ENCODE results near the gene SLC8A2. TPM values are rescaled to one million over a fixed set of nuclear protein-coding genes. Genes with fewer than 3 reads are reported as not detected.
A peak's percentile ranks its signal among the peaks of the same experiment; 100 is the strongest.

SLC8A2 gene
- total RNA-seq, 1 donor from 2014 or later, result 0.27 TPM

- Histone ChIP-seq H3K36me3 (no peaks in the 10 kb centered on the region), H3K4me3 (no peak overlapping the region), H3K27me3 (ENCODE audit: low read depth) (peaks cover 65% of the 10 kb centered on the region), H3K9me3 (no peaks in the 10 kb centered on the region), H3K4me1 (peaks cover 22% of the 10 kb centered on the region), H3K27ac (no peak overlapping the region)
- intact Hi-C loops (cut with DNase I), result loop anchor here (10.0 kb wide), 1 partner anchor 236 kb away; no protein-coding TSS in a partner anchor
- no peak for TF ChIP-seq CTCF (IDR thresholded peaks at IDR 0.05)
- no peak for ATAC-seq
- no peak for DNase-seq
Observed at GRCh38 chr19:47448360-47448727, 23.3 kb downstream of the SLC8A2 start.

GRCh38 chr19:47447470-47448359, 24.0 kb downstream of the SLC8A2 start:
- H3K4me1 ChIP-seq, result peaks cover 22% of the 10 kb centered on the region
- no peak overlapping the region for H3K4me3 ChIP-seq
- TF ChIP-seq CTCF (IDR thresholded peaks at IDR 0.05), result no peak
- H3K27ac ChIP-seq, result no peak overlapping the region
- no peaks in the 10 kb centered on the region for H3K36me3 ChIP-seq
- no peaks in the 10 kb centered on the region for H3K9me3 ChIP-seq
- peaks cover 69% of the 10 kb centered on the region for H3K27me3 ChIP-seq (ENCODE audit: low read depth)
- DNase-seq, result peak; percentile 70
- peak; percentile 64 to 80 for ATAC-seq
- intact Hi-C loops (cut with DNase I), result loop anchor here (10.0 kb wide), 1 partner anchor 237 kb away; no protein-coding TSS in a partner anchor

- Histone ChIP-seq H3K27ac (no peak overlapping the region), H3K27me3 (ENCODE audit: low read depth) (peaks cover 78% of the 10 kb centered on the region), H3K9me3 (no peaks in the 10 kb centered on the region), H3K4me1 (peaks cover 22% of the 10 kb centered on the region), H3K4me3 (no peak overlapping the region), H3K36me3 (no peaks in the 10 kb centered on the region)
- intact Hi-C loops (cut with DNase I), result loop anchor here (10.0 kb wide), 1 partner anchor 238 kb away; no protein-coding TSS in a partner anchor
- DNase-seq (peak; percentile 62), ATAC-seq (peak; percentile 71 to 75)
- no peak for TF ChIP-seq CTCF (IDR thresholded peaks at IDR 0.05)
Observed at GRCh38 chr19:47446534-47447469, 24.9 kb downstream of the SLC8A2 start.

- Histone ChIP-seq H3K9me3 (no peaks in the 10 kb centered on the region), H3K4me3 (peak overlapping the region; percentile 6), H3K27ac (no peak overlapping the region), H3K36me3 (no peaks in the 10 kb centered on the region), H3K4me1 (peaks cover 22% of the 10 kb centered on the region), H3K27me3 (ENCODE audit: low read depth) (peaks cover 84% of the 10 kb centered on the region)
- no peak for TF ChIP-seq CTCF (IDR thresholded peaks at IDR 0.05)
- ATAC-seq (peak; percentile 50 to 69), DNase-seq (peak; percentile 62)
- intact Hi-C loops (cut with DNase I), result loop anchor here (10.0 kb wide), 1 partner anchor 239 kb away; no protein-coding TSS in a partner anchor
Observed at GRCh38 chr19:47445937-47446402, 25.7 kb downstream of the SLC8A2 start.

GRCh38 chr19:47445527-47445926, 26.2 kb downstream of the SLC8A2 start:
- H3K27ac ChIP-seq, result no peak overlapping the region
- H3K4me3 ChIP-seq, result peak overlapping the region; percentile 6
- ATAC-seq (no peak), DNase-seq (no peak)
- H3K27me3 ChIP-seq (ENCODE audit: low read depth), result peaks cover 84% of the 10 kb centered on the region
- no peaks in the 10 kb centered on the region for H3K9me3 ChIP-seq
- TF ChIP-seq CTCF (IDR thresholded peaks at IDR 0.05), result no peak
- intact Hi-C loops (cut with DNase I), result loop anchor here (10.0 kb wide), 1 partner anchor 239 kb away; no protein-coding TSS in a partner anchor
- H3K36me3 ChIP-seq, result no peaks in the 10 kb centered on the region
- H3K4me1 ChIP-seq, result peaks cover 22% of the 10 kb centered on the region

All from lower lobe of right lung (tissue), 2 donors.